ENCODE measurements around the gene MBD3. TPM values are rescaled to one million over a fixed set of nuclear protein-coding genes. Genes with fewer than 3 reads are reported as not detected.
"Not testable (repeated sequence)": the region's sequence is repeated elsewhere in the genome, so short reads cannot be mapped to it uniquely, and the experiment has no call there.

The MBD3 gene
- total RNA-seq, 6 experiments from 2014 or later = 75.6 to 104 (median 85.7) TPM

DNA sequence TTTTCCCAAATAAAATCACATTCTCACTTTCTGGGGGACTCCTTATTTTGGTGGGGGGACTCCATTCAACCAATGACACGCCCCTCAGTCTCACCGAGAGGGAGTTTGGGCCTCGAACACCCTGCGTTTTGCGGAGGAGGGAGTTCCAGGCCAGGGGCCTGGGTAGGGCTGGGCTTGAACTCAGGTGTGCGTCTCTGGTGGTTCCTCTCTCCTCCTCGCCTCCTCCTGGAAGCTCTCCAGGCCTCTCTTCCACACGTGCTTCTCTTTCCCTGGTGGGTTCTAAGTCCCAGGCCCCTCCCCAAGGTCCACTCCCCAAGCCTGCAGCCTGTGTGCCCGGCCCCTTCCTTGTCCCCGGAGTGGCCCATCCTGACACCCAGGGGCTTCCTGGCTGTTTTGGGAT lies 39.2 kb downstream of the MBD3 start:
- no peak for TF ChIP-seq CTCF (IDR thresholded peaks at IDR 0.05)
- H3K9me3 Mint-ChIP-seq = no peaks in the 10 kb centered on the region
- H3K27ac Mint-ChIP-seq = no peak overlapping the region
- H3K4me1 Mint-ChIP-seq (ENCODE audit: low read depth) = no peaks in the 10 kb centered on the region
- no peaks in the 10 kb centered on the region for H3K36me3 Mint-ChIP-seq (ENCODE audit: low read depth)
- DNase-seq = no peak
- no peaks in the 10 kb centered on the region; the same call in 1 of the 2 replicates for H3K27me3 Mint-ChIP-seq (ENCODE audit: insufficient read depth)
- H3K4me3 Mint-ChIP-seq = no peak overlapping the region

DNA sequence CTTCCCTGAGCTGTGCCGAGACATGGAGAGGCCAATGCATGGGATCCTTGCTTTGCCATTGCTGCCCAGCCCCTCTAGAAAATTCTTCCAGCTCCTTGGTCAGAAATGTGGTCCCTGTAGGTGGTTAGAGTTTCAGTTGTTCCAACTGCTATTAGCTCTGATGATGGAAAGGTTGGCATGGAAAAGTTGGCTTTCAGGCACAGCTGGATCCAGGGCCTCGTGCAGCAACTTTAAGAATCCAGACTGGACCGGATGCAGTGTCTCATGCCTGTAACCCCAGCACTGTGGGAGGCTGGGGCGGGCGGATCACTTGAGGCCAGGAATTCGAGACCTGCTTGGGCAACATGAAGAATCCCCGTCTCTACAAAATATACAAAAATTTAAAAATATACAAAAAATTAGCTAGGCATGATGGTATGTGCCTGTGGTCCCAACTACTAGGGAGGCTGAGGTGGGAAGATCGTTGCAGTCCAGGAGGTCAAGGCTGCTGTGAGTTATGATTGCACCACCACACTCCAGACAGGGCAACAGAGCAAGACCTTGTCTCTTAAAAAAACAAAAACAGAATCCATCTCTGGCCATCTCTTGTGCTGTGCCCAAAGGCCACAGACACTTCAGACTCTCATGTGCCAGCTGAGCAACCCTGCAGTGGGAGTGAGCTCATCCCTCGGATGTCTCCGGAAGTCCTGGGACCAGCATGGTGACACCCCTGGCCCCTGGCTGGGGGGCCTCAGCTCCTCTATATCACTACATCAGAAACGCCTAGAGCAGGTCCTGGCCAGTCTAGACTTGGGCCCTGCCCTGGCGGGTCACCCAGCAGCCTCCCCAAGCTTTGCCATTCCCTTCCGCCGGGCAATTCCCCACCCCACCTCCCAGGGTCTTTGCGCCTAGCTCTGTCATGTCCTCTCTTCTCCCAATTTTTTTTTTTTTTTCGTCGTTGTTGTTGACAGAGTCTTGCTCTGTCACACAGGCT lies 41.3 kb downstream of the MBD3 start:
- Mint-ChIP-seq H3K27ac (no peak overlapping the region), H3K9me3 (no peaks in the 10 kb centered on the region), H3K4me1 (ENCODE audit: low read depth) (peaks cover 1% of the 10 kb centered on the region), H3K27me3 (ENCODE audit: insufficient read depth) (no peaks in the 10 kb centered on the region; the same call in none of the 2 replicates), H3K36me3 (ENCODE audit: low read depth) (no peaks in the 10 kb centered on the region), H3K4me3 (no peak overlapping the region)
- TF ChIP-seq CTCF (IDR thresholded peaks at IDR 0.05) = no peak
- DNase-seq = no peak

- peaks cover 6% of the 10 kb centered on the region for H3K27me3 Mint-ChIP-seq (ENCODE audit: insufficient read depth)
- no peaks in the 10 kb centered on the region for H3K36me3 Mint-ChIP-seq (ENCODE audit: low read depth)
- peaks cover 6% of the 10 kb centered on the region for H3K4me1 Mint-ChIP-seq (ENCODE audit: low read depth)
- DNase-seq = no peak
- no peak overlapping the region for H3K27ac Mint-ChIP-seq
- no peak overlapping the region for H3K4me3 Mint-ChIP-seq
- TF ChIP-seq CTCF (IDR thresholded peaks at IDR 0.05) = no peak
- H3K9me3 Mint-ChIP-seq = no peaks in the 10 kb centered on the region
Observed at GRCh38 chr19:1549332-1549945, 43.2 kb downstream of the MBD3 start.

- Mint-ChIP-seq H3K27me3 (ENCODE audit: insufficient read depth) (peaks cover 31% of the 10 kb centered on the region), H3K4me1 (ENCODE audit: low read depth) (peaks cover 5% of the 10 kb centered on the region), H3K36me3 (ENCODE audit: low read depth) (no peaks in the 10 kb centered on the region), H3K4me3 (no peak overlapping the region), H3K27ac (no peak overlapping the region), H3K9me3 (no peaks in the 10 kb centered on the region)
- TF ChIP-seq CTCF (IDR thresholded peaks at IDR 0.05) = no peak
- no peak for DNase-seq
Observed at GRCh38 chr19:1540365-1540925, 52.2 kb downstream of the MBD3 start.

DNA sequence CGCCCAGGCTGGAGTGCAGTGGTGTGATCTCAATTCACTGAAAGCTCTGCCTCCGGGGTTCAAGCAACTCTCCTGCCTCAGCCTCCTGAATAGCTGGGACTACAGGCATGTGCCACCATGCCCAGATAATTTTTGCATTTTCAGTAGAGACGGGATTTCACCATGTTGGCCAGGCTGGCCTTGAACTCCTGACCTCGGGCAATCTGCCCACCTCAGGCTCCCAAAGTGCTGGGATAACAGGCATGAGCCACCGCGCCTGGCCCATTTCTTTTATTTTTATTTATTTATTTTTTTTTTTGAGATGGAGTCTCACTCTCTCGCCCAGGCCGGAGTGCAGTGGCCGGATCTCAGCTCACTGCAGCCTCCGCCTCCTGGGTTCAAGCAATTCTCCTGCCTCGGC lies 52.9 kb downstream of the MBD3 start:
- not testable (repeated sequence) for H3K27ac Mint-ChIP-seq

GRCh38 chr19:1538978-1539377 lies 53.7 kb downstream of the MBD3 start:
- H3K9me3 Mint-ChIP-seq = no peaks in the 10 kb centered on the region
- peaks cover 32% of the 10 kb centered on the region for H3K27me3 Mint-ChIP-seq (ENCODE audit: insufficient read depth)
- peaks cover 5% of the 10 kb centered on the region for H3K4me1 Mint-ChIP-seq (ENCODE audit: low read depth)
- TF ChIP-seq CTCF (IDR thresholded peaks at IDR 0.05) = no peak
- H3K27ac Mint-ChIP-seq = no peak overlapping the region
- no peak overlapping the region for H3K4me3 Mint-ChIP-seq
- no peaks in the 10 kb centered on the region for H3K36me3 Mint-ChIP-seq (ENCODE audit: low read depth)
- DNase-seq = no peak

More for the DNA sequence above, 52.9 kb downstream of the MBD3 start:
- H3K27me3 Mint-ChIP-seq (ENCODE audit: insufficient read depth) = peaks cover 32% of the 10 kb centered on the region
- not testable (repeated sequence) for H3K36me3 Mint-ChIP-seq (ENCODE audit: low read depth); H3K4me3 Mint-ChIP-seq; H3K9me3 Mint-ChIP-seq; DNase-seq; H3K4me1 Mint-ChIP-seq (ENCODE audit: low read depth)

GRCh38 chr19:1535699-1536098 lies 57.0 kb downstream of the MBD3 start:
- not testable (repeated sequence) for H3K27ac Mint-ChIP-seq; DNase-seq; H3K36me3 Mint-ChIP-seq (ENCODE audit: low read depth); H3K4me1 Mint-ChIP-seq (ENCODE audit: low read depth); H3K9me3 Mint-ChIP-seq; H3K4me3 Mint-ChIP-seq
- H3K27me3 Mint-ChIP-seq (ENCODE audit: insufficient read depth) = peaks cover 21% of the 10 kb centered on the region
